ENCODE measurements around the gene FSD2.
A peak's percentile ranks its signal among the peaks of the same experiment; 100 is the strongest.
"Not testable (repeated sequence)": the region's sequence is repeated elsewhere in the genome, so short reads cannot be mapped to it uniquely, and the experiment has no call there.

FSD2 gene

GRCh38 chr15:82790321-82790720, 15.5 kb downstream of the FSD2 start:
- no peak for DNase-seq

DNA sequence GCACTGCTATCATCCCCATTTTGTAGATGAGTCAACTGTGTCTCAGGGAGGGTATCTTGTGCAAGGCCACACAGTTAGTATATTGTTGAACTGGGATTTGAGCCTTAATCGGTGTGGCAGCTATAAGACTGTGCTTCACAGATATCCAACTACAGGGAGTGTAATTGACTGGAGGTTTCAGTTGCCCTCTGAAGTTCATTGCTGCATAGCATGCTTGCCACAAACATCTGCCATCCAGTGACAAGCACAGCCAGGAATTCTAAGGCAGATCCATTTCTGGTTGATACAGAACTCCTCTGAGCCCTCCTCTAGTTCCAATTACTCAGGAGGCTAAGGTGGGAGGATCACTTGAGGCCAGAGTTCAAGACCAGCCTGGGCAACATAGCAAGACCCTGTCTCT, 16.4 kb downstream of the FSD2 start:
- DNase-seq: no peak

DNA sequence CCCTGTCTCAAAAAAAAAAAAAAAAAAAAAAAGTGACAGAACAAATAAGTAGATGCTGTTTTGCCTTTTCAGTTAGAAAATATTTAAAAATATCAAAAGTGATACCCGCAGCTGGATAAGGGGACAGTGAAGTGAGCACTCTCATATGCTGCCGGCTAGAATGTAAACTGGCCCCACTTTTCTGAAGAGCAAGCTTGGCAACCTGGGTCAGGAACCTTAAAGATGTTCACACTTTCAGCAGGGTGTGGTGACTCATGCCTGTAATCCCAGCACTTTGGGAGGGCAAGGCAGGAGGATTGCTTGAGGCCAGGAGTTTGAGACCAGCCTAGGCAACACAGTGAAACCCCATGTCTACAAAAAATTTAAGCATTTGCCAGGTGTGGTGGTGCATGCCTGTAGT, 17.4 kb downstream of the FSD2 start:
- no peak for DNase-seq

- no peak for DNase-seq
Measured at GRCh38 chr15:82781349-82781748, 24.5 kb downstream of the FSD2 start.

- no peak for DNase-seq
Measured at GRCh38 chr15:82778755-82779154, 27.1 kb downstream of the FSD2 start.

GRCh38 chr15:82774496-82774895, 31.4 kb downstream of the FSD2 start:
- no peak for DNase-seq

DNA sequence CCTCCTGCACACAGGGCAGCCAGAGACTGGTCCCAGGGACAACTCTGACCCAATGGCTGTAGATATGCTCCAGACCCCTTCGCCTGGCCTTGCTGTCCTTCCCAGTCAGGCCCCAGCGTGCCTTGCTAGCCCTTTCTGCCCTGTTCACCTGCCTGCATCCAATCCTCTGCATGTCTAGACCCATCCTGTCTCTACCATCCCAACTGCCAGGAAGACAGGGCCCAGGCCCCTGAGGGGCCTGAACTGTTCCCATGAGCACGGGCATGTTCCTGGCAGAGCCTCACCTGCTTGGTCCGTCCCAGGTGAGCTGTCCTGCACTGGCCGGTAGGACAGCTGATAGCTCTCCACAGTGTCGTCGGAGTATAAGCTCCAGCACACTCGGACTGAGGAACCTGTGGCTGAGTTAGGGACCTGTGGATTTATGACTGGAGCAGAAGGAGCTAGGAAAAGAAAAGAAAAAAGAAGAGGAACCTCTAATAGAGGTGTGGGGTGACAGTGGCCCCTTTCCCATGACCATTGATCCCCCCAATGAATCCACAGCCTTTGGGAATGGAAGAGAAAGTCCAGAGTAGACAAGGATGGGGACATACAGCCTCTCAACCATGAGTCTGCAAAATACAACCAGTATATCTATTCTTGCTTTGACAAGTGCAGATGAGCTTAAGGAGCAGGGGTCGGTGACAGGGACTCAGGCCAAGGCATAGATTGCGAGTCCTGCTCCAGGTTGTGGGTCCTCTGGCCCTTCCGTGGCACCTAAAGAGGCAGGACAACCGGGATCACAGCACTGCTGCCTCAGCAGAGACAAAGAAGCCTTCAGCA, 33.9 kb downstream of the FSD2 start:
- DNase-seq: no peak

DNA sequence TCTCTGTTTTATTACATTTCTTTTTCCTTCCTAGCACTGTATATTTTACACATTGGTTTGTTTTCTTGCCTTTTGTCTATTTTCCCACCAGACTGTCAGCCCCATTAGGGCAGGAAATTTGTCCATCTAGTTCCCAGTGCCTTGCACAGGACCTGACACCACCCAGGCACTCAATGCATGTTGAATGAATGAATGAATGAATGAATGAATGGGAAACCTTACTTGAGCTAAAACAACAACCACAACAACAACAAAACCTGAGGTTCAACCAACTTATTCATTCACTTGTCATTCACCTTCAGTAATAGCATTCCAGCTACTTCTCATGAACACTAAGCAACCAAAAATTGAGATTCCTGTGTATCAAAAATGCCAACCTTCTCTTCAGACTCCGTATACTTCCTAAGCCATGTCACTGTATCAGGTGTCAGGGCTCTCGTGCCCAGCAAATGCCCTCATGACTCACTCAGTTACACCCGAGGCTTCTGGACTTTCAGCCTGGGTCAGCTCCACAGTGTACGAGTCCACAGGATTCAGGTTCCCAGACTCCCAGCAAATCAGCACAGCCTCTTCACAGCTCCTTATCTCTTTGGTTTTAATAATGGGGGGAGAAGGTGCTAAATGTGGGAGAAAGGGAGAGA, 37.3 kb downstream of the FSD2 start:
- DNase-seq: no peak

DNA sequence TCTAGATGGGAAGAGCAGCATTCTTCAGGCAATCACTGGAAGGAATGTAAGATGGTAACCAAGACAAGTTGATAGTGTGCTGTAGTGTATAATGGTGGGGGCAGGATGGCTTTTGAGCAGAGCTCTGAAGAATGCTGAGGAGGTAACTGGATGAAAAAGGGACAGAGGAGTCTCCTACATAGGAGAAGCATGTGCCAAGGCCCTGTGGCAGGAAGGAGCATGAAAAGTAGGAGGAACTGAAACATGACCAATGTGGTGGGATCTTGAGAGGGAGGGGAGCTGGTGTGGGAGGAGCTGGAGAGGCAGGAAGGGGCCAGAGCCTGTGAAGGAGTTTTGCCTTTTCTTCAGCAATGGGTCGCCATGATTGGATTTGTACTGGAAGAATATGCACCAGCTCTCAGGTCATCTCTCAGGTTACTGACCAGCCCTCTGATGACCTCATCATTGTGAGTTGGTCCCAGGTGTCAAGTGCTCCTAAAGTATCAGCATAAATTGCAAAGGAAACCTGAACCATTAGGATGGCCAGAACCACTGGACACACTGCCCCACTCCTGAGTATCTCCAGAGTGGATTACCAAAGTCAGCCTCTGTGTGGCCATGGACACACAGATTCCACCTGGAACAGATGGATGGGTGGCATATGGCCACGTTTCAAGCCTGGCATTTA, 38.6 kb downstream of the FSD2 start:
- no peak for DNase-seq

- not testable (repeated sequence) for DNase-seq
Measured at GRCh38 chr15:82766201-82766600, 39.7 kb downstream of the FSD2 start.

DNA sequence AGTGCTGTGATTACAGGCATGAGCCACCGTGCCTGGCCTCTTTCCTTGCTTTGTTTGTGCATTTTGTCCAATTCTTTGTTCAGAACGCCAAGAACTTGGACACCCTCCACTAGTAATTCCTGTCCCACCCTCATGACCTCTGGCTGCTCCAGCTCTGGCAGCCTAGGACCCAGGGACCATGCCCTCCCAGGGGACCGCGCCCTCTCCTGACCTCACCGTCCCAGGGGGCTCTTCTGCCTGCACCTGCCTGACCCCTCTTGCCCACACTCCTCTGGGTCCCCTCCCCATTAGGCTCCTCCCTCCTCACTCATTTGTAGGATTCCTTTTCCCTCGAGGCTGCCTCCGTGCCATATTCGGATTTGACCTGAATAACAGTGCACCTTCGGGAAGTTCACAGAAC, 41.1 kb downstream of the FSD2 start:
- DNase-seq: no peak

DNA sequence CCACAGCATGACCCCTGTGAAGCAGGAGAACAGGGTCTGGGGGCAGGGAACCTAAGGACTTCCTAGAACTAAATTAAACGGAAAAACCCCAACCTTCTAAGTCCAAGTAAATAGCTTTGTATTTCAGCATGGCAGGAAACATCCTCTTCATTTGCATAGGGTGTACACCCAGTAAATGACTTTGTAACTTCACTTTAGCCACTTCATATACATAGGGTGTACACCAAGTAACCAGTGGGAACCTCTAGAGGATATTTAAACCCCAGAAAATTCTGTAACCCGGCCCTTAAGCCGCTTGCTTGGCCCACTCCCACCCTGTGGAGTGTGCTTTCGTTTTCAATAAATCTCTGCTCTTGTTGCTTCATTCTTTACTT, 41.8 kb downstream of the FSD2 start:
- DNase-seq: no peak

DNA sequence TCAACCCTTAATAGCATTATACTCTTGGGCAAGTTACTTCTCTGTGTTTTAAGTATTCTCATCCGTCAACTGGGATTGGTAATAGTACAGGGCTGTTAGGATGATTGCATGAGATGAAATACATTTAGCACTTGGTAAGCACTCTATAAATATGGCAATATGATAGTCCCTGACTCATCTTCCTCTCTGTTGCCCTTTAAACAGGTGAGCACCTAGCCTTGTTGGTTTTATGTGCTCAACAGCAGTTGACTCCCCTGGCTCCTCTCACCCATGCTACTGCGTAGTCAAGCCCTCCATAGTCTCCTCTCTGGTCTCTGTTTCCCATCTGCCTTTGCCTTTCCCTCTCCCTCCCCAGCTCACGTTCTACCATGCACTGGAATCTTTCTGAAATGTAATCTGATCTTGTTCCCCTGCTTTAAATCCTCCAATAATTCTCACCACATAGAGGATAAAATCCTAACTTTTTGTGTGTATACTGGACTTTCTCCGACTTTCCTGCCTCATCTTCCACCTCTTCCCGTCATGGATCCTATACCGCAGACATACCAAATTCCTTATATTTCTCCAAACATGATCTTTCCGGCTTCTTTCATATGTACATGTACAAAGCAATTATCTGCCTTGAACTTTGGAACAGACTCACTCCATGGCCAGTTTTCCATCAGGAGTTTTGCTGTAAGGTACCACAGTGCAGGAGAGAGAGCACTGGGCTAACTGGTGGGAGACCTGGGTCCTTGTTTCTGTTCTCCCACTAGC, 42.3 kb downstream of the FSD2 start:
- no peak for DNase-seq

DNA sequence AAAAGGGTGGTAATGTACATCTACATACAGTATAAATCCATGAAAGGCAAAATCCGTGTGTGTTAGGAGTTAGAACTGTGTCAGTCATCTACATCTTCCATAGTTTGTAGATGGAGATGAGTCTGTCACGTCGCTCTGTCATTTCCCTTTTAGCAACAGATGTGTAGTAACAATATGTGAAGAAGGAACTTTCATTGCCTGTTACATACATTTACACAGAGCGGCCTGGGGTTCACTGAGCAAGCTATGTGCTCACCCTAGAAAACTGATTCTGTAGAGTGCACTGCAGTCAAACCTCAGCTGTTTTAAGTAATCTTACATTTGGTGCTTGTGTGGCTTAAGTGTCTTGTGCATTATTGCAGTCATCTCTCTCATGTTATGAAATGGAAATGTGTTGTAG, 54.6 kb downstream of the FSD2 start:
- no peak for DNase-seq

DNA sequence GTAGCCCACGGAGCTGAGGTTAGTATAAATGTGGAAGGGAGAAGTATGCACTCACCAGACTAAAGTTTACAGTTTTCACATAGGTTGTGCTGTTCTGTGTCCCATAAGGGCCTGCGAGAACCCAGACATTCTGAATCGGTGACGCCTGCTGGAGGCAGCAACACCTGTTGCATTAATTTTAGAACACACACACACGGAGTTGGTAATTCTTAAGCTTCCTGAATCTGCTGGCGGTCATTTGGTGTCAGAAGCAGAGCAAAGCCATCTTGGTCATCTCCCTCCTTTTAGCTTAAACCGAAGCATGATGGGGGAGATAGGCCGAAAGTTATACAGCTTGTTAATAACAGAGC, 55.1 kb downstream of the FSD2 start:
- no peak for DNase-seq

DNA sequence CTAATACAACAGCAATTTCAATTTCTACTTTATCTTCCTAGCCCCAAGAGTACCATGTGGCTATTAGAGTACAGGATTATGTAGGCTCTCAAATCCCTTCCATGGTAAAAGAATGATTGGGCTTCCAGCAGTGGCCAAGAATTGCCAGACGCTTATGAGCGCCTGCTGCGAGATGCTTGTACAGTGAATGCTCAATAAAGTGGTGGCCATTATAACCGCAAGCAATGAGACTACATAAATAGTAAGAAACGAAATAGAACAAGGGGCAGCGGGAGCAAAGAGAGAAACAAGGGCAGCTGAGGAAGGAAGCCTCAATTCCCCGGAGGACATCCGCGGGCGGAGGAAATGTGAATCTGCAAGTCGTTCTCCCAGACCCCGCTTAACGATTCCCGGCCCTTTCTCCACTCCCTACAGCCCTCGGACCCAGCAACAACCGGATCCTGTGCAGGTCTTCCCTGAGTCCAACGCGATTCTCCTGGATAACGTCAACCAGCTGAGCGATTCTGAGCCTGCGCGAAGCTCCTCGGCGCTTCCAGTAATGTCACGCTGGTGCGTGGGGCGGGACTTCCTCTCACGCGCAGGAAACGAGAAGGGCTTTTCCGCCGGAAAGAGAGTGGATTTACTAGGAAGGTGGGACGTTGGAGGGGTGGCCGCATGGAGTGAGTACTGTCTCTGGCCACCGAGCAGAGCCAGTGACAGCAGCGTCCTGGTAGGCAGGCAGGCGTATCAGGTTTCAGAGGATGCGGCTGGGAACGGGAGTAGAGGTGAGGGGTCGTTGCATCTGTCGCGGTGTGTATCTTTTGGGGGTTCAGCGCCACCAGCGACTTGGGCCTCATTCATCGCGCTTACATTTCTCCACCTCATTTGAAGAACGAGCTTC, 55.7 kb downstream of the FSD2 start:
- DNase-seq: peak; percentile 93

DNA sequence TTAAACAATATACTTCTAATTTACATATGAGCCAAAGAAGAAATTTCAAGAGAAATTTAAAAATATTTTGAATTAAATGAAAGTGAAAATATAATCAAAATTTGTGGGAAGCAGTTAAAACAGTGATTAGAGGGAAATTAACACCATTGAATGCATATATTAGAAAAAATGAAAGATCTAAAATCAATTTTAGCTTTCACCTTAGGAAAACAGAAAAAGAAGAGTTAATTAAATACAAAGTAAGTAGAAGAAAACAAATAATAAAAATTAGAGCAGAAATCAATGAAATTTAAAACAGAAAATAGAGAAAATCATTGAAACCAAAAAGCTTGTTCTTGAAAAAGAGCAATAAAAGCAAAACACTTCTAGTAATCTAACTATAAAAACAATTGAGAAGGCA, 57.6 kb downstream of the FSD2 start:
- DNase-seq: no peak

DNA sequence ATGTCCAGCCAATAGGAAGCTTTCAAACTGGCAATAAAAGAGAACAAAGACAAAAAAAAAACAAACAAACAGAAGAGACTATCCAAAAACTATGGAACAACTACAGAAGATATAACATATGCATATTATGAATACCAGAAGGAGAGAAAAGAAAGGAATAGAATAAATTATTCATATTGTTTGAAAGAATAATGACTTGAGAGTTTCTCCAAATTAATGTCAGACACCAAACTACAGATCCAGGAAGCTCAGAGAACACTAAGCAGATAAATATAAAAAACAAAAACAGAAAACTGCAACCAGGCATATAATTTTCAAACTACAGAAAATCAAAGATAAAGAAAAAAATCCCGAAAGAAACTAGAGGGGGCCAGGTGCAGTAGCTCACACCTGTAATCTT, 62.1 kb downstream of the FSD2 start:
- DNase-seq: no peak

- no peak for DNase-seq
Measured at GRCh38 chr15:82742134-82742533, 63.7 kb downstream of the FSD2 start.

DNA sequence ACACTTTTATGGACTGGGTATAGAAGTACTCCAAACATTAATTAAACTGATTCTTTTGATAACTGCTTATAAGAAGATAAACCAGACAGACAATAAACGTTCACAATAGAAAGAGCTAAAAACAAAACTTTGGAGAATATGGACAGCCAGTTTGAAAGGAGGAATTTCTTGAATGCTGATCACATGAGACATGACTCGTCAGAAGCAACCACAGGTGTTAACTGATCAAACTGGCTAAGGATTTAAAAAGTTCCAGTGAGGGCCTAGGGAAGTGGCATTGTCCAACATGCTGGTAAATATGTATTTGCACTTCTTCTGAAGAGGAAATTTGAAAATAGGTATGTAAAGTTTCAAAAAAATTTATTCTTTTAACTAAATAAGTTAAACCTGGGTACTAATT, 66.8 kb downstream of the FSD2 start:
- no peak for DNase-seq

- no peak for DNase-seq
Measured at GRCh38 chr15:82737975-82738374, 67.9 kb downstream of the FSD2 start.

- no peak for DNase-seq
Measured at GRCh38 chr15:82731527-82731926, 74.3 kb downstream of the FSD2 start.

All from SHP77 treated with DMSO at 0.1 percent for 48 hours (cell line).